ENCODE data around the gene CRYL1. TPM values are rescaled to one million over a fixed set of nuclear protein-coding genes. Genes with fewer than 3 reads are reported as not detected.

The CRYL1 gene
- total RNA-seq, 1 experiment from 2014 or later: 13.4 TPM

GRCh38 chr13:20362484-20363041 is 163.1 kb downstream of the CRYL1 start:
- H3K27ac ChIP-seq (ENCODE audit: low read length): no peak overlapping the region
- H3K4me3 ChIP-seq (ENCODE audit: low read depth in 2 of 2, low read length in 2 of 2): no peak overlapping the region
- no peaks in the 10 kb centered on the region for H3K36me3 ChIP-seq (ENCODE audit: control insufficient read depth, insufficient read depth, low read length)
- TF ChIP-seq POLR2AphosphoS5 (IDR thresholded peaks at IDR 0.05; ENCODE audit: low read depth, low read length) (no peak), SIN3A (IDR thresholded peaks at IDR 0.05; ENCODE audit: borderline replicate concordance, insufficient read depth, low read depth, low read length) (no peak)
- no peak for DNase-seq (ENCODE audit: low read depth, low spot score)
- ATAC-seq: no peak
- H3K4me1 ChIP-seq (ENCODE audit: control insufficient read depth, insufficient read depth, low read length): no peaks in the 10 kb centered on the region
- ChIA-PET POLR2A (no interaction called here), CTCF (no interaction called here)
- no TSS peak for BruUV-seq (replicated peaks)
- in situ Hi-C loops (cut with HindIII; ENCODE audit: low pct_unique_long_range_greater_than_20kb, low sequenced_read_pairs) (no loop called here), intact Hi-C loops (cut with micrococcal nuclease; ENCODE audit: unreplicated experiment) (no loop called here)
- H3K27me3 ChIP-seq (ENCODE audit: control insufficient read depth, insufficient read depth, low read length): no peaks in the 10 kb centered on the region
- no peaks in the 10 kb centered on the region for H3K9me3 ChIP-seq (ENCODE audit: control insufficient read depth, insufficient read depth, low read depth, low read length)

GRCh38 chr13:20360835-20361412 is 164.7 kb downstream of the CRYL1 start:
- H3K27me3 ChIP-seq (ENCODE audit: control insufficient read depth, insufficient read depth, low read length): no peaks in the 10 kb centered on the region
- in situ Hi-C loops (cut with HindIII; ENCODE audit: low pct_unique_long_range_greater_than_20kb, low sequenced_read_pairs): no loop called here
- intact Hi-C loops (cut with micrococcal nuclease; ENCODE audit: unreplicated experiment): no loop called here
- no peaks in the 10 kb centered on the region for H3K4me1 ChIP-seq (ENCODE audit: control insufficient read depth, insufficient read depth, low read length)
- ATAC-seq (no peak), DNase-seq (ENCODE audit: low read depth, low spot score) (no peak)
- no peak overlapping the region for H3K4me3 ChIP-seq (ENCODE audit: low read depth in 2 of 2, low read length in 2 of 2)
- CTCF ChIA-PET: no interaction called here
- POLR2A ChIA-PET: no interaction called here
- H3K36me3 ChIP-seq (ENCODE audit: control insufficient read depth, insufficient read depth, low read length): no peaks in the 10 kb centered on the region
- no peak for TF ChIP-seq TCF7L2 (IDR thresholded peaks at IDR 0.05; ENCODE audit: low read depth, low read length)
- TF ChIP-seq POLR2AphosphoS5 (IDR thresholded peaks at IDR 0.05; ENCODE audit: low read depth, low read length): no peak
- TF ChIP-seq SIN3A (IDR thresholded peaks at IDR 0.05; ENCODE audit: borderline replicate concordance, insufficient read depth, low read depth, low read length): no peak
- TF ChIP-seq CTCF (IDR thresholded peaks at IDR 0.05): no peak
- no peak for TF ChIP-seq REST (IDR thresholded peaks at IDR 0.05; ENCODE audit: insufficient read depth in 1 of 2, low read depth in 2 of 2, low read length in 1 of 2)
- no peak overlapping the region for H3K27ac ChIP-seq (ENCODE audit: low read length)
- BruUV-seq (replicated peaks): no TSS peak
- H3K9me3 ChIP-seq (ENCODE audit: control insufficient read depth, insufficient read depth, low read depth, low read length): no peaks in the 10 kb centered on the region

GRCh38 chr13:20360041-20360491 is 165.6 kb downstream of the CRYL1 start:
- ChIA-PET CTCF (interaction anchor here (0.5 to 0.6 kb wide), 2 partner anchors 29 to 119 kb away, joined by 3 to 9 read pairs; no protein-coding TSS in a partner anchor), POLR2A (no interaction called here)
- intact Hi-C loops (cut with micrococcal nuclease; ENCODE audit: unreplicated experiment): no loop called here
- in situ Hi-C loops (cut with HindIII; ENCODE audit: low pct_unique_long_range_greater_than_20kb, low sequenced_read_pairs): no loop called here
- no peaks in the 10 kb centered on the region for H3K36me3 ChIP-seq (ENCODE audit: control insufficient read depth, insufficient read depth, low read length)
- H3K27me3 ChIP-seq (ENCODE audit: control insufficient read depth, insufficient read depth, low read length): no peaks in the 10 kb centered on the region
- no peaks in the 10 kb centered on the region for H3K4me1 ChIP-seq (ENCODE audit: control insufficient read depth, insufficient read depth, low read length)
- no peak for TF ChIP-seq REST (IDR thresholded peaks at IDR 0.05; ENCODE audit: insufficient read depth in 1 of 2, low read depth in 2 of 2, low read length in 1 of 2)
- TF ChIP-seq CTCF (IDR thresholded peaks at IDR 0.05): no peak
- TF ChIP-seq POLR2AphosphoS5 (IDR thresholded peaks at IDR 0.05; ENCODE audit: low read depth, low read length): no peak
- no peak for TF ChIP-seq TCF7L2 (IDR thresholded peaks at IDR 0.05; ENCODE audit: low read depth, low read length)
- no peak for TF ChIP-seq SIN3A (IDR thresholded peaks at IDR 0.05; ENCODE audit: borderline replicate concordance, insufficient read depth, low read depth, low read length)
- no peak overlapping the region for H3K27ac ChIP-seq (ENCODE audit: low read length)
- no peaks in the 10 kb centered on the region for H3K9me3 ChIP-seq (ENCODE audit: control insufficient read depth, insufficient read depth, low read depth, low read length)
- ATAC-seq: no peak
- H3K4me3 ChIP-seq (ENCODE audit: low read depth in 2 of 2, low read length in 2 of 2): no peak overlapping the region
- DNase-seq (ENCODE audit: low read depth, low spot score): no peak
- no TSS peak for BruUV-seq (replicated peaks)

Data from Panc1 (cell line).